Astrocyte (in vitro differentiated cells and primary cell): ENCODE data around the gene DDX23.

Experiments used
- EZH2 ChIP-seq: IDR thresholded peaks from 2 replicates; pipeline ENCODE4 v1.6.1; 2012; ENCODE audit warnings: mild to moderate bottlenecking, low read length, inconsistent platforms; ENCODE audit not compliant: insufficient read depth
- TF ChIP-seq, protein P1 (sequence below): IDR thresholded peaks from 2 replicates; pipeline ENCODE4 v1.5.1; 2011; ENCODE audit warnings: low read depth, mild to moderate bottlenecking, inconsistent platforms, low read length, moderate library complexity; ENCODE audit not compliant: insufficient read depth

DNA sequence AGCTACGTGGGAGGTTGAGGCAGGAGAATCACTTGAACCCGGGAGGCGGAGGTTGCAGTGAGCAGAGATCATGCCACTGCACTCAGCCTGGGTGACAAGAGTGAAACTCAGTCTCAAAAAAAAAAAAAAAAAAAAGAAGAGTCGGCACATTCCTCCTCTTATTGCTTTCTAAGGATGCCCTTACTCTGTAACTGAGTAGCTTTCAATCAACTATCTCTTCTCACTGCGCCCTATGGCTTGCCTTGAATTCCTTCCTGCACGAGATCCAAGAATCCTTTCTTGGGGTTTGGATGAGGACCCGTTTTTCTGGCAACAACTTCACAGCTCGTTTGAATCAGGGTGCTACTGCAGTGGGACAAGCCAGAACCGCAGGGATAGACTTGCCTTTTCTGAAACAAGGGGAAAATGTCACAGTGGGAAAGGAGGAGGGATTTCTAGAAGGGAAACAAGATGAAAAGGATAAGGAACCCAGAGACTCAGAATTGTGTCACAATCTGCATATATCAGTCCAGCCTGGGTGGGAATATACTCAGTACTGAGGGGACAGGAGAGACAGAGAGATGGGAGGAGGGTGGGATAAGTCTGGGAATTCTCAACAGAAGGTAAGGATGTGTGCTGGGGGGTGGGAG lies 29.8 kb upstream of the DDX23 start:
- no peak for TF ChIP-seq EZH2
- TF ChIP-seq, protein P1, sequence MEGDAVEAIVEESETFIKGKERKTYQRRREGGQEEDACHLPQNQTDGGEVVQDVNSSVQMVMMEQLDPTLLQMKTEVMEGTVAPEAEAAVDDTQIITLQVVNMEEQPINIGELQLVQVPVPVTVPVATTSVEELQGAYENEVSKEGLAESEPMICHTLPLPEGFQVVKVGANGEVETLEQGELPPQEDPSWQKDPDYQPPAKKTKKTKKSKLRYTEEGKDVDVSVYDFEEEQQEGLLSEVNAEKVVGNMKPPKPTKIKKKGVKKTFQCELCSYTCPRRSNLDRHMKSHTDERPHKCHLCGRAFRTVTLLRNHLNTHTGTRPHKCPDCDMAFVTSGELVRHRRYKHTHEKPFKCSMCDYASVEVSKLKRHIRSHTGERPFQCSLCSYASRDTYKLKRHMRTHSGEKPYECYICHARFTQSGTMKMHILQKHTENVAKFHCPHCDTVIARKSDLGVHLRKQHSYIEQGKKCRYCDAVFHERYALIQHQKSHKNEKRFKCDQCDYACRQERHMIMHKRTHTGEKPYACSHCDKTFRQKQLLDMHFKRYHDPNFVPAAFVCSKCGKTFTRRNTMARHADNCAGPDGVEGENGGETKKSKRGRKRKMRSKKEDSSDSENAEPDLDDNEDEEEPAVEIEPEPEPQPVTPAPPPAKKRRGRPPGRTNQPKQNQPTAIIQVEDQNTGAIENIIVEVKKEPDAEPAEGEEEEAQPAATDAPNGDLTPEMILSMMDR = no peak
